ENCODE data around the gene MEI1.
"Not testable (repeated sequence)": the region's sequence is repeated elsewhere in the genome, so short reads cannot be mapped to it uniquely, and the experiment has no call there.

MEI1 gene

GRCh38 chr22:41713004-41713403, 13.7 kb downstream of the MEI1 start:
- no peak for DNase-seq (ENCODE audit: low read depth)
- TF ChIP-seq CTCF (IDR thresholded peaks at IDR 0.05; ENCODE audit: low read depth, low read length, missing control alignments), result no peak
- H3K4me3 ChIP-seq (ENCODE audit: low read depth, low read length), result no peak overlapping the region

GRCh38 chr22:41722496-41722895, 23.2 kb downstream of the MEI1 start:
- no peak for TF ChIP-seq CTCF (IDR thresholded peaks at IDR 0.05; ENCODE audit: low read depth, low read length, missing control alignments)
- no peak overlapping the region for H3K4me3 ChIP-seq (ENCODE audit: low read depth, low read length)

GRCh38 chr22:41725510-41726110, 26.3 kb downstream of the MEI1 start:
- TF ChIP-seq CTCF (IDR thresholded peaks at IDR 0.05; ENCODE audit: low read depth, low read length, missing control alignments), result no peak
- no peak for DNase-seq (ENCODE audit: low read depth)

More at GRCh38 chr22:41722496-41722895, 23.2 kb downstream of the MEI1 start:
- DNase-seq (ENCODE audit: low read depth), result no peak

GRCh38 chr22:41731609-41732008, 32.3 kb downstream of the MEI1 start:
- H3K4me3 ChIP-seq (ENCODE audit: low read depth, low read length), result no peak overlapping the region
- no peak for TF ChIP-seq CTCF (IDR thresholded peaks at IDR 0.05; ENCODE audit: low read depth, low read length, missing control alignments)
- no peak for DNase-seq (ENCODE audit: low read depth)

More at GRCh38 chr22:41725510-41726110, 26.3 kb downstream of the MEI1 start:
- H3K4me3 ChIP-seq (ENCODE audit: low read depth, low read length), result no peak overlapping the region

GRCh38 chr22:41732096-41732772, 32.9 kb downstream of the MEI1 start:
- no peak for TF ChIP-seq CTCF (IDR thresholded peaks at IDR 0.05; ENCODE audit: low read depth, low read length, missing control alignments)
- no peak overlapping the region for H3K4me3 ChIP-seq (ENCODE audit: low read depth, low read length)
- no peak for DNase-seq (ENCODE audit: low read depth)

- not testable (repeated sequence) for H3K4me3 ChIP-seq (ENCODE audit: low read depth, low read length); DNase-seq (ENCODE audit: low read depth)
Measured at GRCh38 chr22:41733241-41733640, 33.9 kb downstream of the MEI1 start.

- no peak for TF ChIP-seq CTCF (IDR thresholded peaks at IDR 0.05; ENCODE audit: low read depth, low read length, missing control alignments)
- no peak for DNase-seq (ENCODE audit: low read depth)
- no peak overlapping the region for H3K4me3 ChIP-seq (ENCODE audit: low read depth, low read length)
Measured at GRCh38 chr22:41739576-41739975, 40.3 kb downstream of the MEI1 start.

Data from GM12864 (cell line).